Tibial nerve (tissue), 4 donors: Measurements from ENCODE around the gene ZNF680.

Experiments used
- CTCF ChIP-seq, 5 experiments: fragments of 200-600 bp in 3 of 5; fragments of 450-650 bp in 2 of 5; sonication (generic) in 3 of 5; IDR thresholded peaks; one replicate each; pipeline ENCODE4 v1.5.1; 2016 to 2019; ENCODE audit warnings: antibody characterized with exemption in 5 of 5, mild to moderate bottlenecking in 3 of 5, moderate library complexity in 2 of 5
- EP300 ChIP-seq, 2 donors: sonication (generic); formaldehyde crosslinking; IDR thresholded peaks; one replicate each; pipeline ENCODE4 v1.6.1; 2017; ENCODE audit warnings: antibody characterized with exemption in 2 of 2, mild to moderate bottlenecking in 1 of 2
- POLR2A ChIP-seq, 2 donors: fragments of 450-650 bp; IDR thresholded peaks; one replicate each; pipeline ENCODE4 v1.6.1; 2017; ENCODE audit warnings: antibody characterized with exemption in 2 of 2, mild to moderate bottlenecking in 2 of 2, moderate library complexity in 2 of 2

- TF ChIP-seq CTCF (IDR thresholded peaks at IDR 0.05) (no peak), POLR2A (IDR thresholded peaks at IDR 0.05) (no peak), EP300 (IDR thresholded peaks at IDR 0.05) (no peak)
Measured at GRCh38 chr7:64516451-64516850, 46.4 kb downstream of the ZNF680 start.
